ENCODE data around the gene PRCP.
"Not testable (repeated sequence)": the region's sequence is repeated elsewhere in the genome, so short reads cannot be mapped to it uniquely, and the experiment has no call there.

Gene PRCP

GRCh38 chr11:82927264-82927880 lies 27.1 kb upstream of the PRCP start:
- ATAC-seq (replicated peaks) (peak; percentile 94), DNase-seq (peak; percentile 23 to 34 (median 30))
- no peak overlapping the region for H3K4me3 Mint-ChIP-seq
- H3K9me3 Mint-ChIP-seq = no peaks in the 10 kb centered on the region
- H3K27me3 Mint-ChIP-seq = no peaks in the 10 kb centered on the region
- H3K36me3 Mint-ChIP-seq (ENCODE audit: insufficient read depth) = no peaks in the 10 kb centered on the region
- H3K4me1 Mint-ChIP-seq (ENCODE audit: low read depth in 2 of 2) = peaks cover 3 to 10% of the 10 kb centered on the region in 2 donors
- H3K27ac Mint-ChIP-seq = peak overlapping the region; percentile 44 to 78

DNA sequence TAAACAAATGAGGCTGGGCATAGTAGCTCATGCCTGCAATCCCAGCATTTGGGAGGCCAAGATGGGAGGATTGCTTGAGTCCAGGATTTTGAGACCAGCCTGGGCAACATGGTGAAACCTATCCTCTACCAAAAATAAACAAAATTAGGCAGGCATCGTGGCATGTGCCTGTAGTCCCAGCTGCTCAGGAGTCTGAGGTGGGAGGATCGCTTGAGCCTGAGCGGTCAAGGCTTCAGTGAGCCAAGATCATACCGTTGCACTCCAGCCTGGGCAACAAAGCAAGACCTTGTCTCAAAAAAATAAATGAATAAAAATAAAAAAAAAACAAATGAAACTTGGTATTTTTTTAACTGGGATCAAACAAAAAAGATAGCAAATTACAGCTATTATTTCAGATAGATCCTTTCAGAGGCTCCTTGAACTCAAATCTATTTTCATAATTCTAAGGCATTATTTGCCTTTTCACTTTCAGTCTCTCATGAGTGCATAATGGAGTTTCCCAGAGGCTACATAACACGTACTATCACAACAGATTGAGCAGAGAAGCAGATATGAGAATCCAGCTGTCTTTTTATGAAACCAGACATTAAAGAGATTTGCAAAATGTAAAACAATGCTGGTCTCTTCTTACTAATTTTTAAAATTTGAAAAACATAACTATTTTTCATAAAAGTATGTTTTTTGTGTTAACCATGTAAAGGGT lies 24.4 kb upstream of the PRCP start:
- H3K9me3 Mint-ChIP-seq = peaks cover 3 to 10% of the 10 kb centered on the region in 2 donors
- DNase-seq = no peak
- no peak overlapping the region for H3K27ac Mint-ChIP-seq
- peaks cover 18 to 29% of the 10 kb centered on the region in 2 donors for H3K4me1 Mint-ChIP-seq (ENCODE audit: low read depth in 2 of 2)
- ATAC-seq (replicated peaks) = no peak
- H3K4me3 Mint-ChIP-seq = no peak overlapping the region
- H3K36me3 Mint-ChIP-seq (ENCODE audit: insufficient read depth) = peaks cover 2% of the 10 kb centered on the region
- no peaks in the 10 kb centered on the region for H3K27me3 Mint-ChIP-seq

GRCh38 chr11:82922396-82923173 lies 22.4 kb upstream of the PRCP start:
- H3K27ac Mint-ChIP-seq = peak overlapping the region in 1 of 2 donors; percentile 8
- H3K9me3 Mint-ChIP-seq = peaks cover 3 to 17% of the 10 kb centered on the region in 2 donors
- not testable (repeated sequence) for ATAC-seq (replicated peaks); DNase-seq; H3K36me3 Mint-ChIP-seq (ENCODE audit: insufficient read depth); H3K4me3 Mint-ChIP-seq; H3K27me3 Mint-ChIP-seq
- H3K4me1 Mint-ChIP-seq (ENCODE audit: low read depth in 2 of 2) = peaks cover 25 to 29% of the 10 kb centered on the region in 2 donors

- not testable (repeated sequence) for ATAC-seq (replicated peaks); H3K27me3 Mint-ChIP-seq; DNase-seq; H3K36me3 Mint-ChIP-seq (ENCODE audit: insufficient read depth)
- peak overlapping the region; percentile 71 to 76 for H3K4me3 Mint-ChIP-seq
- peaks cover 3 to 17% of the 10 kb centered on the region in 2 donors for H3K9me3 Mint-ChIP-seq
- peaks cover 24% of the 10 kb centered on the region in 2 donors for H3K4me1 Mint-ChIP-seq (ENCODE audit: low read depth in 2 of 2)
- peak overlapping the region; percentile 94 to 96 for H3K27ac Mint-ChIP-seq
Measured at GRCh38 chr11:82920227-82920626, 20.0 kb upstream of the PRCP start.

- Mint-ChIP-seq H3K4me3 (peak overlapping the region; percentile 71 to 76), H3K4me1 (ENCODE audit: low read depth in 2 of 2) (peaks cover 24% of the 10 kb centered on the region in 2 donors), H3K9me3 (peaks cover 3 to 17% of the 10 kb centered on the region in 2 donors), H3K27ac (peak overlapping the region; percentile 94 to 96)
- not testable (repeated sequence) for ATAC-seq (replicated peaks); H3K27me3 Mint-ChIP-seq; DNase-seq; H3K36me3 Mint-ChIP-seq (ENCODE audit: insufficient read depth)
Measured at GRCh38 chr11:82919786-82920185, 19.6 kb upstream of the PRCP start.

- Mint-ChIP-seq H3K36me3 (ENCODE audit: insufficient read depth) (no peaks in the 10 kb centered on the region), H3K27ac (peak overlapping the region in 1 of 2 donors; percentile 18), H3K27me3 (no peaks in the 10 kb centered on the region), H3K9me3 (no peaks in the 10 kb centered on the region), H3K4me1 (ENCODE audit: low read depth in 2 of 2) (no peaks in the 10 kb centered on the region), H3K4me3 (no peak overlapping the region)
- ATAC-seq (replicated peaks) (no peak), DNase-seq (no peak)
Measured at GRCh38 chr11:82909015-82909640, 8.9 kb upstream of the PRCP start.

- H3K27ac Mint-ChIP-seq = peak overlapping the region in 1 of 2 donors; percentile 18
Measured at GRCh38 chr11:82908311-82908710, 8.1 kb upstream of the PRCP start.

DNA sequence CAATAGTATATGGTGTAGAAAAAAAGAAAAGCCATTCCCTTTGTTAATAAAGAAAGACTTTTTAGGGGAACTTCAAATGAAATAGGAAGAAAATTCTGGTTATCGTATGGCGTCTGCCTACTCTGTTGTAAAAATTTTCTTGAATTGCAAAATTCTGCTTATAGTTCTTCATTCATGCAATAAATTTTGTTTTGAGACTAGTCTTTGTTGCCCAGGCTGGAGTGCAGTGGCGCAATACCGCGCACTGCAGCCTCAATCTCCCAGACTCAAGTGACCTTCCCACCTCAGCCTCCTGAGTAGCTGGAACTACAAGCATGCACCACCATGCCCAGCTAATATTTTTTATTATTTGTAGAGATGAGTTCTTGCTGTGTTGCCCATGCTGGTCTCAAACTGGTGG lies 7.1 kb upstream of the PRCP start:
- no peaks in the 10 kb centered on the region for H3K9me3 Mint-ChIP-seq
- no peaks in the 10 kb centered on the region for H3K36me3 Mint-ChIP-seq (ENCODE audit: insufficient read depth)
- H3K4me3 Mint-ChIP-seq = no peak overlapping the region
- no peak for ATAC-seq (replicated peaks)
- peak overlapping the region in 1 of 2 donors; percentile 7 for H3K27ac Mint-ChIP-seq
- no peaks in the 10 kb centered on the region for H3K27me3 Mint-ChIP-seq
- no peak for DNase-seq
- H3K4me1 Mint-ChIP-seq (ENCODE audit: low read depth in 2 of 2) = peaks cover 4% of the 10 kb centered on the region in 2 donors

More at GRCh38 chr11:82908311-82908710, 8.1 kb upstream of the PRCP start:
- H3K27me3 Mint-ChIP-seq = no peaks in the 10 kb centered on the region
- no peak overlapping the region for H3K4me3 Mint-ChIP-seq
- DNase-seq (no peak), ATAC-seq (replicated peaks) (no peak)
- no peaks in the 10 kb centered on the region for H3K36me3 Mint-ChIP-seq (ENCODE audit: insufficient read depth)
- no peaks in the 10 kb centered on the region for H3K4me1 Mint-ChIP-seq (ENCODE audit: low read depth in 2 of 2)
- no peaks in the 10 kb centered on the region for H3K9me3 Mint-ChIP-seq

DNA sequence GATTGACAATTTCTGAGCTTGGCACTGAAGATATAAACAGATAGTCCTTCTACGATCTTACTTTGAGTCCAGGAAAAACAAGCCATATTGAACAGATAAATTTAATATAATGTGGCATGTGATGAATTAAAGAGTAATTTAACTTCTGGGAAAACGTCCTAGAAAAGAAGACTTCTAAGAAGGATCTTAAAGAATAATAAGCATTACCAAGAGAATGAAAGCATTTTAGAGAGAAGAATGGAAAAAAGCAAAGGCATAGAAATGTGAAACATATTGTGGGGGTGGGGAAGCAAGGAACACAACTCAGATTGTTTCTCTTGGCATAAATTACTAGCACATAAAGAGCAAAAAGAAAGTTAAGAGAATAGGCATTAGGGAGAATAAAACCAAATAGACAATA lies 6.7 kb upstream of the PRCP start:
- peaks cover 5 to 8% of the 10 kb centered on the region in 2 donors for H3K4me1 Mint-ChIP-seq (ENCODE audit: low read depth in 2 of 2)
- H3K27me3 Mint-ChIP-seq = no peaks in the 10 kb centered on the region

DNA sequence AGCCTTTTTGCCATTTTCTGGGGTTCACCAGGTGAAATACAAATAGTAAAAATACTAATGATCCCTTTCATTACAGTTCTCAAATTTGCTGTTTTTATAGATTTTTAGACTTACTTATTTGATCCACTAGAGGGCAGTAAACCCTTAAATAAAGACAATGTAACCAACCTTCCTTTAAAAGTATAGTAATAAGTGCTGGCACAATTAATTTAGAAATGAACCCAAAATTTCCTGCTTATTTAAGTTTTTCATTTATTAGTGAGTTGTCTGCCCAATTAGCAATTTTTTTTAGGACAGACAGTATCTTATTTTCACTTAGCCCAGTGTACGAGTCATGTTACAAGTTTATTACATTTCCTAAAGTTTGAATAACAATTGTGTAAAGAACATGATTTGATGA lies 6.0 kb upstream of the PRCP start:
- peaks cover 7% of the 10 kb centered on the region for H3K36me3 Mint-ChIP-seq (ENCODE audit: insufficient read depth)
- no peaks in the 10 kb centered on the region for H3K27me3 Mint-ChIP-seq
- H3K4me3 Mint-ChIP-seq = no peak overlapping the region
- DNase-seq (no peak), ATAC-seq (replicated peaks) (no peak)
- peaks cover 8 to 13% of the 10 kb centered on the region in 2 donors for H3K4me1 Mint-ChIP-seq (ENCODE audit: low read depth in 2 of 2)
- H3K9me3 Mint-ChIP-seq = no peaks in the 10 kb centered on the region
- H3K27ac Mint-ChIP-seq = no peak overlapping the region

More for the DNA sequence above, 6.7 kb upstream of the PRCP start:
- Mint-ChIP-seq H3K4me3 (no peak overlapping the region), H3K9me3 (no peaks in the 10 kb centered on the region), H3K27ac (peak overlapping the region in 1 of 2 donors; percentile 7), H3K36me3 (ENCODE audit: insufficient read depth) (no peaks in the 10 kb centered on the region)
- ATAC-seq (replicated peaks) (no peak), DNase-seq (no peak)

DNA sequence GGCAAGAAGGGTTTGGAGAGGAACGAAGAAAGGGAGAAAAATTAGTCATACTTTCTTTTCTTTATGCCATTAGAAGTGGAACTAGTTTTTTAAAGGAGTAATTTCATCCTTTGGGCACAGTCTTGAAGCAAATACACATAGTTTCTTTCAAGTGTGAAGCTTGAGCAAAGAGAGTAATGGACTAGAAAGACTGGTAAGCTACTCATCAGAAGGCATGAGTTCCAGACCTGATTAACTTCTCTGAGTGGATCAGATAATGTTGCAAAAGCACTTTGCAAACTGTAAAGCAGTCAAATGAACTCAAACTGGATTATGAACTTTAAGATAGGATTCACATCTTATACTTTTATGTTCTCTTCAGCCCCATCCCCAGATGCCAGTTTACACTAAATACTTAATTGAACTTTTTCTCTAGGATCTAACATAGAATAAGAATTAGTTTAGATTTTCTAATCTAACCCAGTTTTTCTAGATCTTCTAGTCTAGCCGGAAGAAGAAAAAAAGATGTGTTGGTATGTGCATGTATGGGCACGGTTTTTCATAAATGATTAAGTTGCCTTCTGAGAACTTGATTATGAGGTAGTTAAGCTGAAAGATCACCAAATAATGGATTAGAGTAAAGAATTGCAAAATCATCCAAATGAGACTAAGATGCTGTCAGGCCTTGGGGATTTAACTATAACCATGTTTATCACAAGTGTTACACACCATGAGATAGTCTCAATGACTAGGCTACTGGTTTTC lies 3.8 kb upstream of the PRCP start:
- H3K4me3 Mint-ChIP-seq = no peak overlapping the region
- no peaks in the 10 kb centered on the region for H3K27me3 Mint-ChIP-seq
- no peak overlapping the region for H3K27ac Mint-ChIP-seq
- H3K9me3 Mint-ChIP-seq = no peaks in the 10 kb centered on the region
- ATAC-seq (replicated peaks) (no peak), DNase-seq (no peak)
- peaks cover 25 to 33% of the 10 kb centered on the region in 2 donors for H3K4me1 Mint-ChIP-seq (ENCODE audit: low read depth in 2 of 2)
- H3K36me3 Mint-ChIP-seq (ENCODE audit: insufficient read depth) = peaks cover 26% of the 10 kb centered on the region

- no peak for ATAC-seq (replicated peaks)
- Mint-ChIP-seq H3K27ac (peak overlapping the region in 1 of 2 donors; percentile 97), H3K27me3 (no peaks in the 10 kb centered on the region), H3K36me3 (ENCODE audit: insufficient read depth) (peaks cover 26% of the 10 kb centered on the region), H3K4me3 (peak overlapping the region in 1 of 2 donors; percentile 95), H3K4me1 (ENCODE audit: low read depth in 2 of 2) (peaks cover 26 to 40% of the 10 kb centered on the region in 2 donors), H3K9me3 (no peaks in the 10 kb centered on the region)
- DNase-seq = no peak
Measured at GRCh38 chr11:82902880-82903279, 2.6 kb upstream of the PRCP start.

Data from effector memory CD8-positive, alpha-beta T cell (primary cell).